ENCODE measurements around the gene GOT1. TPM values are rescaled to one million over a fixed set of nuclear protein-coding genes. Genes with fewer than 3 reads are reported as not detected.

GOT1 gene
- total and polyA plus RNA-seq, 10 of the 15 experiments (the other 5 are each of a cell fraction or from before 2014, with no cell fraction given), result 32.5 to 67.5 (median 50.3) TPM

GRCh38 chr10:99450156-99450555 is 19.7 kb upstream of the GOT1 start:
- CTCF ChIA-PET, result interaction anchor here (0.9 to 2.9 kb wide), 2 partner anchors 14 to 58 kb away, joined by 4 to 18 read pairs; no protein-coding TSS in a partner anchor
- Histone ChIP-seq H3K9ac (ENCODE audit: control insufficient read depth, insufficient read depth, low read length) (no peak overlapping the region), H3K79me2 (ENCODE audit: control insufficient read depth, insufficient read depth, low read length) (no peaks in the 10 kb centered on the region), H4K20me1 (ENCODE audit: control insufficient read depth, insufficient read depth) (no peaks in the 10 kb centered on the region), H3K4me2 (ENCODE audit: control insufficient read depth, insufficient read depth) (no peak overlapping the region), H3K9me3 (replicated peaks; ENCODE audit: control insufficient read depth, insufficient read depth, low read length) (no peaks in the 10 kb centered on the region), H3K27me3 (replicated peaks in 1 of 2; ENCODE audit: control insufficient read depth in 2 of 2, insufficient read depth in 2 of 2, low read length in 1 of 2) (peaks cover 0 to 8% of the 10 kb centered on the region in 2 experiments; a peak in 1 of 4 replicates), H3K27ac (ENCODE audit: control insufficient read depth, insufficient read depth) (no peak overlapping the region), H3K4me3 (no peak overlapping the region), H3K4me1 (ENCODE audit: control insufficient read depth, insufficient read depth, low read length) (no peaks in the 10 kb centered on the region), H3K36me3 (ENCODE audit: control insufficient read depth in 2 of 2, insufficient read depth in 2 of 2, low read length in 1 of 2) (no peaks in the 10 kb centered on the region), H2AFZ (ENCODE audit: control insufficient read depth, low read depth, low read length) (no peak overlapping the region)
- FAIRE-seq, result no peak
- SMC1A ChIA-PET (ENCODE audit: uncharacterized antibody, unreplicated experiment), result interaction anchor here (0.7 to 1.6 kb wide), 4 partner anchors 12 to 20 kb away, joined by 3 to 4 read pairs (median 3); partner anchors contain the start of gene GOT1
- in situ Hi-C loops (cut with MboI), result no loop called here
- no peak for DNase-seq (ENCODE audit: low read depth, low spot score)
- intact Hi-C loops (cut with micrococcal nuclease; ENCODE audit: unreplicated experiment), result no loop called here
- 33% methylated on average over 5 of the region's 5 CpGs for WGBS (ENCODE audit: insufficient coverage, insufficient replicate concordance, low lambda C conversion rate, missing lambda C conversion rate)
- no TSS peak for BruUV-seq (replicated peaks)
- no peak for TF ChIP-seq SREBF2 (IDR thresholded peaks at IDR 0.05; ENCODE audit: low read length)
- TF ChIP-seq CBX3 (IDR thresholded peaks at IDR 0.05; ENCODE audit: borderline replicate concordance, low read depth), result no peak
- no peak for TF ChIP-seq PBX3 (IDR thresholded peaks at IDR 0.05; ENCODE audit: insufficient replicate concordance, low read depth, low read length)
- no peak for TF ChIP-seq EED (IDR thresholded peaks at IDR 0.05; ENCODE audit: low read depth)
- no peak for TF ChIP-seq CBX5 (IDR thresholded peaks at IDR 0.05; ENCODE audit: low read depth)
- TF ChIP-seq IKZF2 (IDR thresholded peaks at IDR 0.05), result no peak
- TF ChIP-seq MAX (IDR thresholded peaks at IDR 0.05; ENCODE audit: low read depth, low read length), result no peak
- no peak for TF ChIP-seq YY1 (IDR thresholded peaks at IDR 0.05; ENCODE audit: low read depth, low read length)
- no peak for TF ChIP-seq ATF2 (IDR thresholded peaks at IDR 0.05; ENCODE audit: low read length)
- TF ChIP-seq ZNF622 (IDR thresholded peaks at IDR 0.05), result no peak
- RAD21 ChIA-PET (ENCODE audit: unreplicated experiment), result no interaction called here
- POLR2A ChIA-PET, result no interaction called here
- no peak for ATAC-seq

Data from GM12878 (cell line).